Measurements from ENCODE around the gene DPH7. TPM values are rescaled to one million over a fixed set of nuclear protein-coding genes. Genes with fewer than 3 reads are reported as not detected.

Gene DPH7
- total and polyA plus RNA-seq, 10 donors, result 31.7 to 80.5 (median 41.2) TPM

DNA sequence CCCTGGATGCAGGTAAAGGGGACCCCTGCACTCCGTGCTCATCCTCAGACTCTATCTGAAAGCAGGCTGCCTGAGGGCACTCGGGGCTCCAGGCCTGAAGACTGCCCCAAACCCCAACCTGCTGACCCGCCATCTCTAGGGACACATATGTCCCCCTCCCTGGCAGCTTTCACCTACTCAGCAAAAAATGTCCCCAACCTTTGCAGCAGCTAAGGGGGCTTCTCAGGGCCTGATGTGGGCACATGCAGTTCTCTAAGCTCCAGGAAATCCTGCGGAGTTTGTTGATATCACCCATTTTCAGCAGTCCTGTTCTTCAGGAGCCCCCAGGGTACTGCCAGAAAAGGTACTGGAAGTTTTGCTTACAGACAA, 2.2 kb upstream of the DPH7 start:
- no peaks in the 10 kb centered on the region for H3K9me3 ChIP-seq
- 91 to 97% (median 94%) methylated on average over 3 to 4 of the region's 4 CpGs for WGBS, 5 donors
- intact Hi-C loops (cut with DNase I; ENCODE audit: low total_unique reads), result no loop called here

DNA sequence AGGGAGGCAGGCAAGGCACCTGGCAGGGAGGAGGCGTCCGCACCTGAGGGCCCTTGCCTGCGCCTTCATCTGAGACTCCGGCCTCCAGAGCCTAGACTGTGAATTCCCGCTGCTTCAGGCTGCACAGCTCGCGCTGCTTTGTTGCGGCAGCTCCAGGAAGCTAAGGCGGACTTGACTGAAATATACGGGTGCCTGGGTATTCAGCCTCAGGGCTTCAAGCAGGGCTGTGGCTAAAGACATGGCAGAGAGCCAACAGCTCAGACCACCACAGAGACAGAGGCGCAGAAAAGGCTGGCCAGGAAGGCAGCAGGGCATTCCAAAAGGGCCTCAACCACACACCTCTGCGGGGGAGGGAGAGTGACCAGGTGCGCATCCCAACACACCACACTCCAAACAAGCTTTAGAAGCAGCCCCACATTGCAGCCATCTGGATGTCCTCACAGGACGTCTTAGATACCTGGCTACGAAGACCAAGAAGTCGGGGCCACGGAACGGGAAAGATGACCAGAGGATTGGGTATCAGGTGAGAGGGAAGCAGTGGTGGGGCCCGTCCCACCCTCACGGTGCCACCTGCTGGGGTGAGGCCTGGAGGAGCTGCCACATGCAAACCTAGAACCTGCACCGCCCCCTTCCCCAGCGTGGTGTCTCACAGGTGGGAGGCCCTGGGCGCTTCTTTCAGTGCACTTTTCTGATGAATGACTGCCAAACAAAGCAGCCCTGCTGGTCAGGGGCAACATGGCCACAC, 1.7 kb upstream of the DPH7 start:
- 83 to 92% (median 86%) methylated on average over 20 to 23 of the region's 23 CpGs for WGBS, 5 donors
- no peaks in the 10 kb centered on the region for H3K27me3 ChIP-seq (replicated peaks in 1 of 7)
- no peak for DNase-seq
- TF ChIP-seq POLR2A (IDR thresholded peaks at IDR 0.05) (no peak), POLR2AphosphoS5 (IDR thresholded peaks at IDR 0.05) (no peak)
- TF ChIP-seq, protein P1, sequence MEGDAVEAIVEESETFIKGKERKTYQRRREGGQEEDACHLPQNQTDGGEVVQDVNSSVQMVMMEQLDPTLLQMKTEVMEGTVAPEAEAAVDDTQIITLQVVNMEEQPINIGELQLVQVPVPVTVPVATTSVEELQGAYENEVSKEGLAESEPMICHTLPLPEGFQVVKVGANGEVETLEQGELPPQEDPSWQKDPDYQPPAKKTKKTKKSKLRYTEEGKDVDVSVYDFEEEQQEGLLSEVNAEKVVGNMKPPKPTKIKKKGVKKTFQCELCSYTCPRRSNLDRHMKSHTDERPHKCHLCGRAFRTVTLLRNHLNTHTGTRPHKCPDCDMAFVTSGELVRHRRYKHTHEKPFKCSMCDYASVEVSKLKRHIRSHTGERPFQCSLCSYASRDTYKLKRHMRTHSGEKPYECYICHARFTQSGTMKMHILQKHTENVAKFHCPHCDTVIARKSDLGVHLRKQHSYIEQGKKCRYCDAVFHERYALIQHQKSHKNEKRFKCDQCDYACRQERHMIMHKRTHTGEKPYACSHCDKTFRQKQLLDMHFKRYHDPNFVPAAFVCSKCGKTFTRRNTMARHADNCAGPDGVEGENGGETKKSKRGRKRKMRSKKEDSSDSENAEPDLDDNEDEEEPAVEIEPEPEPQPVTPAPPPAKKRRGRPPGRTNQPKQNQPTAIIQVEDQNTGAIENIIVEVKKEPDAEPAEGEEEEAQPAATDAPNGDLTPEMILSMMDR (IDR thresholded peaks at IDR 0.05 in 8 of 11, conservative IDR thresholded peaks at IDR 0.05 in 3 of 11), result no peak
- intact Hi-C loops (cut with DNase I; ENCODE audit: low total_unique reads), result no loop called here
- no peaks in the 10 kb centered on the region for H3K9me3 ChIP-seq
- H3K36me3 ChIP-seq, result peaks cover 0 to 60% (median 30%) of the 10 kb centered on the region in 6 donors
- H3K27ac ChIP-seq, result no peak overlapping the region
- no peak overlapping the region for H3K4me3 ChIP-seq
- H3K4me1 ChIP-seq, result peaks cover 23 to 46% (median 37%) of the 10 kb centered on the region in 6 donors

More for the DNA sequence above, 2.2 kb upstream of the DPH7 start:
- no peak overlapping the region for H3K27ac ChIP-seq
- H3K4me3 ChIP-seq, result no peak overlapping the region
- TF ChIP-seq, protein P1 (IDR thresholded peaks at IDR 0.05 in 8 of 11, conservative IDR thresholded peaks at IDR 0.05 in 3 of 11), result no peak
- TF ChIP-seq POLR2AphosphoS5 (IDR thresholded peaks at IDR 0.05) (no peak), POLR2A (IDR thresholded peaks at IDR 0.05) (no peak)
- no peaks in the 10 kb centered on the region for H3K27me3 ChIP-seq (replicated peaks in 1 of 7)
- peaks cover 23 to 40% (median 32%) of the 10 kb centered on the region in 6 donors for H3K4me1 ChIP-seq
- no peak for DNase-seq
- peaks cover 0 to 60% (median 28%) of the 10 kb centered on the region in 6 donors for H3K36me3 ChIP-seq

DNA sequence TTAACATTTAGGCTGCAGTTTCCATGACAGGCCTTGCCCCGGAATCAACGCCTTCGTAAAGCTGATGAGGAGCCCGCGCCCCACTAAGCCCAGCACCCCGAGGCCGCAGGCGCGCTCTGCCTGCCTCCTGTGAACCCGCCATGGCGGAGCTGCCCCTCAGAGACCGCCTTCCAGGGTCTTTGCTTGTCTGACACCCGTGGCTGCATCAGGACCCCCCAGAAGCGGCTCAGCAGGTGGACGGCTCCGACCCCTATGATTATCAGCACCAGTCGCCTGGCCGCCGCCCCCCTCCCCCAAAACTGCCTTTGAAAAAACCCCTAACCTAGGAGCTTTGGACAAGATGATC, 507 bp upstream of the DPH7 start:
- peak overlapping the region; percentile 63 to 100 (median 96) for H3K4me3 ChIP-seq
- intact Hi-C loops (cut with DNase I; ENCODE audit: low total_unique reads), result no loop called here
- TF ChIP-seq, protein P1 (IDR thresholded peaks at IDR 0.05 in 8 of 11, conservative IDR thresholded peaks at IDR 0.05 in 3 of 11), result no peak
- no peak for TF ChIP-seq POLR2AphosphoS5 (IDR thresholded peaks at IDR 0.05)
- TF ChIP-seq POLR2A (IDR thresholded peaks at IDR 0.05), result no peak
- H3K9me3 ChIP-seq, result no peaks in the 10 kb centered on the region
- H3K36me3 ChIP-seq, result peaks cover 0 to 60% (median 40%) of the 10 kb centered on the region in 6 donors
- DNase-seq, result peak; percentile 83
- H3K27ac ChIP-seq, result peak overlapping the region; percentile 66 to 93 (median 84)
- WGBS, 5 donors, result 45 to 58% (median 51%) methylated on average over 19 of the region's 19 CpGs
- no peaks in the 10 kb centered on the region for H3K27me3 ChIP-seq (replicated peaks in 1 of 7)
- H3K4me1 ChIP-seq, result peaks cover 23 to 53% (median 40%) of the 10 kb centered on the region in 6 donors

DNA sequence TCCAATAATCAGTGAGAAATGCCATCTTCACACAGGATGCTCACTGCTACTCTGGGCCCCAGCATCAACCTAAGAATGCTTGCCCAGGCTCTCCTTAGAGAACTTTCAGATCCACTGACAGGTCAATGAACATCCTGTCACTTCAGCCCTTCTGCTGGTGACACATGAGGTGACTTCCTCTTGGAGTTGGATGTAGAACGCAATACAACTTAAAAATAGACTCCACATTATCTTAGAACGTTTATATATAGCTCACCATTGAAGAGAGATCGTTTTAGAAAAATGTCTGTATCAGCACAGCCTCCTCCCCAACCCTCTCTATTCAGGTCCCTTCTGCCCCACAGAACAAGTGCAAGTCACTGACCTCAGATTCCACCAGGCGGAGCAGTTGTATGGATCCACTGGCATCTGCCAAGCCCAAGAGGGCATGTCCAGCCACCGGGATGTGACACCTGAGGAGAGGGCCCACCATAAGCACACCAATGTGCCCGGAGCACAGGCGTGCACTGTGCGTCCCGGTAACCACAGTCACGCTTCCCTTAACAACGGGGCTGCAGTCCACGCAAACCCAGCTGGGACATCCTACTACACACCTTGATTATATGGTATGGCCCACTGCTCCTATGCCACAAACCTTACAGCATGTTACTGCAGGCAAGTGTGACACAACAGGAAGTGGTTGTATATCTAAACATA, 2.9 kb downstream of the DPH7 start:
- WGBS, 5 donors, result 66 to 76% (median 69%) methylated on average over 12 of the region's 12 CpGs
- H3K9me3 ChIP-seq, result no peaks in the 10 kb centered on the region
- H3K36me3 ChIP-seq, result peaks cover 0 to 60% (median 38%) of the 10 kb centered on the region in 6 donors
- H3K27me3 ChIP-seq (replicated peaks in 1 of 7), result no peaks in the 10 kb centered on the region
- intact Hi-C loops (cut with DNase I; ENCODE audit: low total_unique reads), result no loop called here
- H3K4me3 ChIP-seq, result no peak overlapping the region
- H3K27ac ChIP-seq, result peak overlapping the region in 1 of 8 donors; percentile 50
- DNase-seq, result no peak
- H3K4me1 ChIP-seq, result peaks cover 23 to 53% (median 40%) of the 10 kb centered on the region in 6 donors
- TF ChIP-seq POLR2A (IDR thresholded peaks at IDR 0.05), result no peak
- peak in 1 of 3 donors; percentile 12 for TF ChIP-seq POLR2AphosphoS5 (IDR thresholded peaks at IDR 0.05)
- TF ChIP-seq, protein P1 (IDR thresholded peaks at IDR 0.05 in 8 of 11, conservative IDR thresholded peaks at IDR 0.05 in 3 of 11), result no peak

Data from spleen (tissue), 11 donors.